Left renal pelvis (tissue), 4 donors: ENCODE results near the gene NAPSA. TPM values are rescaled to one million over a fixed set of nuclear protein-coding genes. Genes with fewer than 3 reads are reported as not detected.
"Not testable (repeated sequence)": the region's sequence is repeated elsewhere in the genome, so short reads cannot be mapped to it uniquely, and the experiment has no call there.

Experiments used
- DNase-seq, 4 donors: peaks; one replicate each; pipeline ENCODE4 v3.0.0-alpha.2; 2013; ENCODE audit warnings: low read depth in 4 of 4, low spot score in 3 of 4
- polyA plus RNA-seq, 4 donors: library from polyadenylated mRNA; unstranded; fragments of 120-200 nt; gene quantifications; one replicate each; pipeline ENCODE4 v1.2.1, GENCODE V29; 2013; ENCODE audit not compliant: insufficient read length in 4 of 4

Gene NAPSA
- polyA plus RNA-seq = 10 to 100 TPM in 1 of 4 donors, 1 to 10 TPM in 3; 1.1 to 10.1 (median 8.0) TPM

- no peak for DNase-seq
Measured at GRCh38 chr19:50365434-50366306, at the start of gene NAPSA. Gene NAPSA, minus strand, starts transcription at chr19:50365639. Its CDS starts 18 bp downstream, at chr19:50365621.

GRCh38 chr19:50413531-50413930 is 48.1 kb upstream of the NAPSA start:
- no peak for DNase-seq

DNA sequence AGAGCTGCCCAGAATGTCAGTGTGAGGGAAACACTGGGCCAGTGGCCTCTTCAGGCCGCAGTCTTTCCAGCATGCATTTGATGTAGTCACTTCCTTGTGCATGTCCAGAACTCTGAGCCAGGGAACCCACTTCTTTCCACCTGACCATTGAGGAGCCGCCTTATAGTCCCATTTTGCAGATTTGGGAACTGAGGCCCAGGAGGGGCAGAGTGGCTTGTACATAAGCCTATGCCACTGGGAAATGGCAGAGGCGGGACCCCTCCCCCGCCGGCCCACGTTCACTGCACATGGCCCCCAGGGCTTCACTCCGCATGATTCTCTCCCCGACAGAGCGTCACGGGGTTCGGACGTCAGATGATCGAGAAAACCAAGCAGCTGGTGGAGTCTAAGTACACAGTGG is 47.7 kb upstream of the NAPSA start:
- DNase-seq = no peak

DNA sequence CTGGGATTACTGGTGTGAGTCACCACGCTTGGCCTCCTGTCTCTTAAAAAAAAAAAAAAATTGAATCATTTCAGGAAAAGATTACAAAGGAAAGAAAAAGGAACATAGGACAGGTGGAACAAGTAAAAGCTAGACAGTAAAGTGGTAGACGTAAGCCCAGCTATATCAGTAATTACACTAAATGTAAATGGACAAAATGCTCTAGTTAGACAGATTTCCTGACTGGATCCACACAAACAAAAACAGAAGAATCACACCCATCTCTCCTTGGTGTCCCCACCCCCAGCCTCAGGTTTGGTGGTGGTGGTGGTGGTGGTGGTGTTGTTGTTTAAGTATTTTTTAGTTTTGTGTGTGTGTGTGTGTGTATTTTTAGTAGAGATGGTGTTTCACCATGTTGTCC is 47.0 kb upstream of the NAPSA start:
- no peak for DNase-seq

- no peak for DNase-seq
Measured at GRCh38 chr19:50410109-50410508, 44.7 kb upstream of the NAPSA start.

DNA sequence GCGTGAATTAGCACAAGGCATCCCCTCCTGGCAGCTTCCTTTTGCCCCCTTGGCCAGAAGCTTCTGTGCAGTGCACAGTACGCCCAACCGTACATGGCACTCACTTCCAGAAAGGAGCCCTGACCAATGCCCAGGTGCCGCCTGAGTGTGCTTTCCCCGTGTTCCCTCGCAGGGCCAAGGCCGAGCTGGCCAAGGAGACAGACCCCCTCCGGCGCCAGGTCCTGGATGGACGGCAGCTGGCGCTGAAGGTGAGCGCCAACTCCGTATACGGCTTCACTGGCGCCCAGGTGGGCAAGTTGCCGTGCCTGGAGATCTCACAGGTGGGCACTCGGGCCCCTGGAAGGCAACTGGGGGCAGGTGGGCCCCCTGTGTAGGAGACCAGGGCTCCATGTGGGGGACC is 43.9 kb upstream of the NAPSA start:
- no peak for DNase-seq

- DNase-seq = no peak
Measured at GRCh38 chr19:50406829-50407228, 41.4 kb upstream of the NAPSA start.

GRCh38 chr19:50406156-50406820 is 40.8 kb upstream of the NAPSA start:
- no peak for DNase-seq

GRCh38 chr19:50402544-50403301 is 37.3 kb upstream of the NAPSA start:
- DNase-seq = no peak

GRCh38 chr19:50401605-50402450 is 36.4 kb upstream of the NAPSA start:
- DNase-seq = no peak

GRCh38 chr19:50399368-50399745 is 33.9 kb upstream of the NAPSA start:
- DNase-seq = no peak

GRCh38 chr19:50398675-50399367 is 33.4 kb upstream of the NAPSA start:
- no peak for DNase-seq

DNA sequence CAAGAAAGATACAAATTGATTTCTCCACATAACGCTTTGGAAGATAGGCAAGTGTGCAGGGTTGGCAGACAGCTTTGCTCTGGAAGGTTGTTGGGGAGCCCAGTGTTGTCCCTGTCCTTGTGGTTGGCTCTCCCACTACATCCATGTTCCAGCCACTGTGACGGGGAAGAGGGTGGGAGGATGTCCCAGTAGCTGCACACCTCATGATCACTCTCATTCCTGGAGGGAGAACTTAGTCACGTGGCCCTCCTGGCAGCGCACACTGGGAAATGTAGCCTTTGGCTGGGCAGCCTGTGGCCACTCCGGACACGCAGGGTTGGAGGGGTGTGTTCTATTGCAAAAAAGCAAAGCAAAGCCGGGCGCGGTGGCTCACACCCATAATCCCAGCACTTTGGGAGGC is 28.6 kb upstream of the NAPSA start:
- no peak for DNase-seq

GRCh38 chr19:50393589-50393988 is 28.1 kb upstream of the NAPSA start:
- DNase-seq = no peak

GRCh38 chr19:50392759-50393158 is 27.3 kb upstream of the NAPSA start:
- no peak for DNase-seq

- not testable (repeated sequence) for DNase-seq
Measured at GRCh38 chr19:50390952-50391351, 25.5 kb upstream of the NAPSA start.

DNA sequence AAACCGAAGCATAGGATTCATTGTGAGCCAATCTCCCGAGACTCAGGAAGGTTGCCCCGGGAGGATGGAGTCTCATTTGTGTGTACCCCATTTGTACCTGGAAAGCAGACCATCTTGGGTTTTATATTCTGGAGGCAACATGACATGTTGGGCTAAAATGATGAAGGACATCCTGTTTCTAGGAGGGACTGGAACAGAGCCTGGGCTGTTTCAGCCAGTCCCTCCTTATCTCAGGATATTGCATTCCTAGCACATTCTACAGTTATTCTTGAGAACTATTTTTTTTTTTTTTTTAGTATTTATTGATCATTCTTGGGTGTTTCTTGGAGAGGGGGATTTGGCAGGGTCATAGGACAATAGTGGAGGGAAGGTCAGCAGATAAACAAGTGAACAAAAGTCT is 24.9 kb upstream of the NAPSA start:
- DNase-seq = not testable (repeated sequence)

DNA sequence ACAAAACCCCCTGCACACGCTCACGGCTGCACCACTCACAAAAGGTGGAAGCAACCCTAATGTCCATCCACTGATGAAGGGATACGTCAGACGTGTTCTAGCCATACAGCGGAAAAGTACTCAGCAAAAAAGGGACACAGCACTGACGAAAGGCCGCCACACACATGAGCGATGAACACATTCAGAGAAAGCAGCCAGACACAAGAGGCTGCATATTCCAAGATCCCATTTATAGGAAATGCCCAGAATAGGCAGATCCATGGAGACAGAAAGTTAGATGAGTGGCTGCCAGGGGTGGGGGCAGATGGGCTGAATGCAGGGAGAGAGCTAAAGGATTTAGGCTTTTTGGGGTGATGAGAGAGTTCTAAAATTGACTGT is 22.4 kb upstream of the NAPSA start:
- no peak for DNase-seq

GRCh38 chr19:50387176-50387867 is 21.9 kb upstream of the NAPSA start:
- DNase-seq = no peak
